Fibroblast of upper back skin (primary cell): ENCODE data around the gene CHD9.

Source experiments
- DNase-seq: peaks from one replicate; pipeline ENCODE4 v3.0.0-alpha.2; 2013

The CHD9 gene

DNA sequence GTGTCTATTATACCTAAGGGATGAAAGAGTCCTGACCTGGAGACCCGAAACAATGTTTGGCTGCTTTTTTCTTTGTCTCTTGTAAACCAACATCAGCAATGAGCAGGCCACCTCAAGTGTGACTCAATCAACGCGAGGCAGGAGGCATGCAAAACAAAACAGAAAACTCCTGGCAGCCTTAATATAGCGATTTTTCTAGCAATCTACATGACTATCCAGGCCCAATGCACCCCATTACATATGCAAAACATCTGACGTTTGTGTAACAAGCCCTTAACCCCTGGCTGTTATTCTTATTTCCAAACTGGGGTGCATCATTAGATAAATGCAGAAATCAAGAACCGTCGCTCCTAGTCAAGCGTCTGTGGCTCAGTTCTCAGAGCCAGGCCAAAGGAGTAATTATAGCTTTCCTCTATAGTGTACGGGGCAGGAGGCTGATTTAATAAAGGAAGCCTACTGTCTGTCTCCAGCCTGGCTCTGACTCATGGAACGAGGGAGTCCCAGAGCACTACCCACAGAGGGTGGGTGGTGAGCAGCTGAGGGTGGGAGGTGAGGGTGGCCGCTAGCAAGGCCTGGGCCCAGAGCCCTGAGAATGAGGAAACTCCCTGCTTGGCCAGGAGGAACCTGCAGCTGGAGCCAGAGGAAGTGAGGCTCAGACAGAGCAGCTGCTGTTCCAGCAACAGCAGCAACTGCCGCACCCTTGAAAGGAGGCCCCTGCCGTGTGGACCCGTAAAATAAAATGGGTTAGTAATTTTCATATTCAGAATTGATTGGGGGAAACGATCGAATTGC is 43.9 kb downstream of the CHD9 start:
- DNase-seq: peak; percentile 95

DNA sequence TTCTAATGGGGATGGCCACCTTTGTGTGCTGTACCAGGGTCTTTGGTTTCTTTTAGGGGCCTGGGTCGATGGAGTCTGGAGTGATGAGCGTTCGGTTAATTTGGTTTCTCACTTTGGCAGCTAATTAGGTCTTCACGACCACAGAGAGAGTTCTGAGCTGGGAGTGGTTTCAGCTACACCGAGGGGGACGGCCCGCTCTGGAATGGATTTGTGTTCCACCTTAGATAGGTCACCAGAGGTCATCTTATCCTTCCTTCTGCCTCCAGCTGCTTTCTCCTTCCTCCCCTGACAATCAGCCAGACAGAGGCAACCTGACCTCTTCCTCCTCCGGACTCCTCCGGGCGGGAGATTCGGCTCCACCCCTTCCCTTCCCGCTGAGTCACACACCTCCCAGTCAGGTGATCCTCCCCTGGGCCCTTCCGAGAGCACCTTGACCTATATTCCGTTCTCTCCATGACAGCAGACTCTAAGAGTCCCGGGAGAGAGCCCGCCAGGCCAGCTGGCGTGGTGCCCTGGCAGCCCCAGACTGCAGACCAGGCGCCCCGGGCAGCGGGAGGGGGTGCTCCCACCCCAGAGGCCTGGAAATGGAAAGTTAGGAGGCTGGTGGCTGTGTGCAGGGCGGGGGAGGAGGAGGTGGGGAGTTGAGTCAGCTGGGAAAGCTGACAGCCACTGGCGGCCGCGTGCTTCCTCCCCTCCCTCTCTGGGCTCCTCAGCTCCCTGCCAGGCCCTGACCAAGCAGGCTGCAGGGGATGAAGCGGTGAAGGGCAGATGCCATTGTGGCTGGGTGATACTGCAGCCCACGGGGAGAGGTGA is 44.7 kb downstream of the CHD9 start:
- DNase-seq: peak; percentile 90

DNA sequence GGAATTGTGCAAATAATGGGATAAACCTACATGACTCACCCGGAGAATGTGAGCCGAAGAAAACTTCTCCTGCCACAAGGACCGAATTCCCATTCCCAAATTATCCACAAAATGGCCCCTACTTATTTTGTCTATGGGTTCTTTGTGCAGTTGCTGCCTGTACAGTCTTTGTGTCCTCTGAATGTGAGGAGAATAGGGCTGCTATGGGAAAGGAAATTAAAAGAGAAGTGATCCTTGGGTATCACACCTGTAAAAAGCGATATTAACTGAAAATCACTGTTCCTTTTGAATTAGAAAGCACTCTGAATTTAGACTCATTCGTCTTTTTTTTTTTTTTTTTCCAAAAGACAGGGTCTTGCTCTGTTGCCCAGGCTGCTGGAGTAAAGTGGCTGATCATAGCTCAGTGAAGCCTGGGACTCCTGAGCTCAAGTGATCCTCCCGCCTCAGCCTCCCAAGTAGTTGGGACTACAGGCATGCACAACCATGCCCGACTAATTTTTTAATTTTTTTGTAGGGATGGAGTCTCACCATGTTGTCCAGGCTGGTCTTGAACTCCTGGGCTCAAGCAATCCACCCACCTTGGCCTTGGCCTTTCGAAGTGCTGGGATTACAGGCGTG is 45.4 kb downstream of the CHD9 start:
- DNase-seq: no peak

DNA sequence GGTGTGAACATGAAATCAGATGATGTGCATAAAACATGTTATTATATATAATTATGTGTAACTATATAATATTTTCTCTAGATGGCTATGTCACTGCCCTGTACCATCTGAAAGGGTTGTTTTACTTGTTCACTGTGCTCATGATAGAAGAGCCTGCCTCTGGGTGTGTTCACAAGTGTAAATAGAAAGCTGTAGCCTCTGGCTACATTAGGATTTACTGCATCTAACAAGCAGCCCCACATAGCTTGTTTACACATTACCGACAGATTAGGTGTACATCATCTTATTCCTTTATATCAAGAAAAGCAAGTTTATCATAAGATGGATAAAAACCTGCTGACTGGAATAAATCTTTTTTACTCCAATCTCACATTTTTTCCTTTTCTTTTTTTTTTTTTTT is 46.1 kb downstream of the CHD9 start:
- DNase-seq: no peak

DNA sequence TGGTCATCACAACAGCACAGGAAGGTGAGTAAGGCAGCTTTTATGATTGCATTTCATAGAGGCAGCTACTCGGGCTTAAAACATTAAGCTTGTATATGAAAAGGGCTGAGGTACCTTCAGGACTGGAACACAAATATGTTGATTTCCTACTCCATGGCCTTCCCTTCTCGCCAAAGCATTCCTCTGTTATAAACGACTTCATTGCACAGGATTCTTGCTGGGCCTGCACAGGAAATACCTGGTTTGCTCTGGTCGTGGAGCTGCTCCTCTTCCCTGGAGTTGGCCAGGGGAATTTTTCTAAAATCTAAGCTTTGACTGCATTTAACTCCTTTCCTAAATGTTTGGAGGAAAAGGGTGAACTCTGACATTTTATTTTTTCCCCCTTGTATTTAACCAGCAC is 49.0 kb downstream of the CHD9 start:
- DNase-seq: peak; percentile 36

DNA sequence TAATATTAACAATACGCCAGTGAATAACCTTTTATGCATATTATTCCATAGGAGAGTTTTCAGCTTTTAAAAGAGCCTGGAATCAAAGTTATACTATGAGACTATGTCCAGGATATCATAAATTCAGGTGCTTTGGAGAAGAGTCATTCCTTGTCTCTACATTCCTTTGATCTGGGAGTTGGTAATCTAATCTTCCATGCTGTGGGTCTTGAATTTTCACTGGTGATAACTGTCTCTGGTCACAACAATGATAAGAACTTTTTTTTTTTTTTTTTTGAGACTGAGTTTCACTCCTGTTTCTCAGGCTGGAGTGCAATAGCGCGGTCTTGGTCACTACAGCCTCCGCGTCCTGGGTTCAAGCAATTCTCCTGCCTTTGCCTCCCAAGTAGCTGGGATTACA is 50.8 kb downstream of the CHD9 start:
- no peak for DNase-seq

DNA sequence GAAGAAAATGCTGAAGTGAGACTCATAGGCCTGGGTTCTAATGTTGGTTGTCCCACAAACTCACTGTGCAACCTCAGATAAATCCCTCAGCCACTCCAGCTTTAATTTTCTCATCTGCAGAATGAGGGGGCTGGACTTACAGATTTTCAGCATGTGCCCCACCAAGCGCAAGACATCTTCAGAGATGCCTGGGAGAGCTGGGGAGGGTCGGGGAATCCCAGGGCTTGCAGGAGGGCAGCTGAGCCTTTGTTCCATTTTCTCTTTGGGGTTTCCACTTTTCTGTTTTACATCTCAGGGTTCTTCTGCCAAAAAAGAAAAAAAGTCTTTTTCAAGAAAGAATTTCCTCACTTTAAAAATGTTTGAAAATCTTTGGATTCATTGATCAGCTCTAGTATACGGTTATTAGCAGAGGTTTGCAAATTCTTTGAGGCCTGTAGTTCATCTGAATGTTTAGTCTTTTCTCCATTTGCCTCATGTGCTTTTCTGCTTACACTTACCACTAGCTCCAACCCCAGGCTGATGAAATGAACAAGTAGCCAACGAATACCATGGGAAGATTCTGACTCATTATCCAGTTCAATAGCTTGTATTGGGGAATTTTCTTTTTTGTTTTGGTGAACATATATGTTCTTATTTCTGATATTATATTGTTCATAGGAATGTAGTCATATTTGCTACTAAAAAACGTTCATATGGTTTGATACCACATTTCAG is 56.4 kb downstream of the CHD9 start:
- peak; percentile 50 for DNase-seq

DNA sequence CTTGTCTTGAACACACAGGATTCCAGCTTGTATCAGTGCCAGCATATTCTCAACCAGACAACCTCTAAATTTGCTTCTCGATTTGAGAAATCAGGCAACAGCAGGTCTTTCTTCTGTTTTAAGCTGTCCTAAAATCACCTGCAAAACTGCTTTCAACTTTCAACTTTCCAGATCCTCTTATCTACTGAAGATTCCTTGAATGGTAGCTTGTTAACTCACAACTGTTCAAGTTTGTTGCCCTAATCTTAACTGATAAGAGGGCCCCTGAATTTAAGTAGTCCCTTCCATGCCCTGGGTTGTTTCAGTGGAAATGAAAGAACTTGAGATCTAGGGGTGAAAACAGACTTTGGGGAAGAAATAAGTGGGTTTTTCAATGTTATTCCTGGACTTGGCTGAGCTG is 57.2 kb downstream of the CHD9 start:
- DNase-seq: no peak

DNA sequence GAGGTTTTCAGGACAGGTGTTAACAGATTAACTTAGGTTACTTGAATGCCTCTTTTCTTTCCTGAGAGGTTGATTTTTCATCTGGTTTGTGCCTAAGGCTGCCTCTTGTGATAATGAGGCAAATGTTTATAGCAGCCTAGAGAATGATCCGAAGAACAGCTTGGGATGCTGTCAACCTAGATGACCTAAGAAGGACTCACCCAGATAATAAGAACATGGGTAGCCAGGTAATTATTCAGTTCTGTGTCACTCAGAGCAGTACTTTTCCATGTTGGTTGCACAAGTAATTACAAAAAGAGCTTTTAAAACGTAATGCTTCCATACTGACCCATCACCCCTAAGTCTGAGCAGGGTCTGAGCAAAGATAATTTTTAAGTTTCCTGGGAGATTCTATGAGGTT is 60.3 kb downstream of the CHD9 start:
- no peak for DNase-seq

DNA sequence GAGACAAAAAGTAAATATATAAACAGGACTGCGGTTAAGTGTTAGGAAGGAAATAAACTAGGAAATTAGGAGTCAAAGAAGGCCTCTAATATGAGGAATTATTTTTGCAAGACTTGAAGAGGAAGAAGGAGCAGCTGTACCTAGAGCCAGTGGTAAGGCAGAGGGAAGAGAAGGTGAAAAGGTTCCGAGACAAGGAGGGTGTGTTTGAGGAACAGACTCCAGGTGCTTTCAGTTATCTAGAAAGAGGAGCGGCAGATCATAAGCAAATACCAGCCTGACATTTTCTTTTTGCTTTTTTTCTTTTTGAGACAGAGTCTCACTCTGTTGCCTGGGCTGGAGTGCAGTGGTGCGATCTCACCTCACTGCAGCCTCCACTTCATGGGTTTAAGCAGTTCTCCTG is 61.0 kb downstream of the CHD9 start:
- no peak for DNase-seq

DNA sequence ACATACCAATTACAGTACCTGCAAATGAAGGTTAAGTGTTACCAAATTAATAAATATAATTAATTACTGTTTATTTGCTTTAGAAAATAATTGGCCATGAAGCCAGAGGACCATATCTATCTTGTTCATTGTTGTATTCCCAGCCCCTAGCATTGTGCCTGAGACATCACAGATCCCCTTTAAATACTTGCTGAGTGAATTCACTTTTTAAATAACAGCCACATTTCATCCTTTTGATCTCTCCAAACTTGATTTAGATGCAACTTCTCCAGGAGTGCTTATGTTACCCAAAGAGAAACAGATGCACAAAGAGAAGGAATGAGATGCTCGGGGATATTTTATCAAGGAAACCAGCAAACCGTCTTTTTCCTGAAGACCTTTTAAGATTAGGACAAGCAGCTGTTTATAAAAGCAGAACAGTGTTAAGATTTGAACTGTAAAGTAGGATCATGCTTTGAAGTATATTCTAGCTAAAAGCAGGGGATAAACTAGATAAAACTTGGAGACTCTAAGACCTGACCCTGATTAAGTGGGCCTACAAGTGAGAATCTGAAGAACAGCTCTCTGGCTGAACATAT is 66.3 kb downstream of the CHD9 start:
- DNase-seq: no peak

DNA sequence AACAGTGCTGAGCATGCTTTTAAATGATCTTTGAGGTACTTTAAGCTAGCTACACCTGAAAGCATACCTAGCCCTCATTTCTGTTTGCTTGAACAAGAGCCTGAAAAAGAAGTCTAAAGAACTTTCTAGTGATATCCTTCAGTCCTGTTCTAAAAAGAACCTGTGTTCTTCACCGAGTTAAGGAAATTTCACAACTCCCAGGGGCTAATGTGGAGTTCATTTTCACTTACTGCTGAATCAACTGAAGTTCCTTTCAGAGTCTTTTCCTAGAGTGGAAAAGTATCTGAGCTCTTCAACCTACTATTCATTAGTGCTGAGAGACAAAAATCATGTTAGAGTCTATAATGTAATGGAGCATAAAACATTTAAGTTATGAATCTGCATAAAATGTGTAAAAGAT is 66.9 kb downstream of the CHD9 start:
- no peak for DNase-seq

DNA sequence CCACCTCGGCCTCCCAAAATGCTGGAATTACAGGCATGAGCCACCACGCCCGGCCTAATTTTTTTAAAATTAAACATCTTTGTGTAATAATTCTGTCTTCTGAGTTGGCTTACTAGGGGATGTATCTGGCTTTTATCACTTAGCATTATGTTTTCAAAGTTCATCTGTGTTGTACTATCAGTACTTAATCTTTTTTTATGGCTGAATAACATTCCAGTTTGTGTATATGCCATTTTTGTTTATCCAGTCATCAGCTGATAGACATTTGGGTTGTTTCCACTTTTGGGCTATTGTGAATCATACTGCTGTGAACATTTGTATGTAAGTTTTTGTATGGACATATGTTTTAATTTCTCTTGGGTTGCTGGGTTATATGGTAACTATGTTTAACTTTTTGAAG is 69.0 kb downstream of the CHD9 start:
- peak; percentile 47 for DNase-seq

DNA sequence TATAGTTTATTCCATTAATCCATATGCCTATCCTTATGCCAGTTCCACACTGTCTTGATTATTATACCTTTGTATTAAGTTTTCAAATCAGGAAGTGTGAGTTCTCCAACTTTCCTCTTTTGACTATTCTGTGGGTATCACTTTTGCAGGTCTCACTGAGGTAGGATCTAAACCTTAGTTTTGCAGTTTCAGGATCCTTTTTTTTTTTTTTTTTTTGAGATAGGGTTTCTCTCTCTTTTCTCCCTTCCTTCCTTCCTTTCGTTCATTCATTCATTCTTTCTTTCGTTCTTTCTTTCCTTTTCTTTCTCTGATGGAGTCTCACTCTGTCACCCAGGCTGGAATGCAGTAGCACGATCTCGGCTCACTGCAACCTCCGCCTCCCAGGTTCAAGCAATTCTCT is 71.6 kb downstream of the CHD9 start:
- no peak for DNase-seq

DNA sequence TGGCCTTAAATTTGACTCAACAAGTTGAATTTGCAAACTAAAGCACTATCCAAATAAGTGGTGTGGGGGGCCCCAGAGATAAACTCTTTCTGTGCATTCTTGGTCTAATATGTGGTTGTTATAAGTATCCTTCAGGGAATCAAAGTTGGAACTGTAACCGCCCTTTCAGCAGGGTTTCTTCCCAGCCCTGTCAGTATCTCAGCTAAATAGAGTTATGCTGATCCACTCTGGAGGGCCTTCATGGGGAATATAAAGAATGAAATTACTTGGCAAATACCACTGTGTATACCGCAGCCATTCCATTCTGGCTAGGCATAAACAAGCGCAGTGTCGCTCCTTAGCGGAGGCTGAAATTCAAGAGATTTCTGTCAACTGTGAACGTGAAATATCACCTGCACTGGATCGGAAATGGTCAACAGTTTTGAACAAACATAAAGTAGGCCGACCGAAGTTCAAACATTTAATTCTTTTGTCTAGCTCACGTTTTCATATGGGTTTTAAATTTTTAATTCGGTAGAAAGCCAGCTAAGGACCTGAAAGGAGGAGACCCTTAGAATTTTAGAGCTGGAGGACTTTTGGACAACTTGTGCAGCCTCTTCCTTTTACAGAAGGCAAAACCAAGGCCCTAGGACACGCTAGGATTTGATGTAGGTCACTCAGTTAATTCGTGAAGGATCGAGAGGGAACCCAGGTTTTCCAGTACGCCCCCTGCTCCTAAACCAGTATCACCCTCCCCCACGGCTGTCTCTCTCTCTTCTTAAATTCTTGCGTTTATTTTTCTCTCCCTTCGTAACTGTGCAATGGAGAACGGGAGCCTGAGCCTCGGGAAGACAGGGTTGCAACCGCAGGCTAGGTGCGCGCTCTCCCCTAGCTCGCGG is 74.7 kb downstream of the CHD9 start:
- peak; percentile 91 for DNase-seq

DNA sequence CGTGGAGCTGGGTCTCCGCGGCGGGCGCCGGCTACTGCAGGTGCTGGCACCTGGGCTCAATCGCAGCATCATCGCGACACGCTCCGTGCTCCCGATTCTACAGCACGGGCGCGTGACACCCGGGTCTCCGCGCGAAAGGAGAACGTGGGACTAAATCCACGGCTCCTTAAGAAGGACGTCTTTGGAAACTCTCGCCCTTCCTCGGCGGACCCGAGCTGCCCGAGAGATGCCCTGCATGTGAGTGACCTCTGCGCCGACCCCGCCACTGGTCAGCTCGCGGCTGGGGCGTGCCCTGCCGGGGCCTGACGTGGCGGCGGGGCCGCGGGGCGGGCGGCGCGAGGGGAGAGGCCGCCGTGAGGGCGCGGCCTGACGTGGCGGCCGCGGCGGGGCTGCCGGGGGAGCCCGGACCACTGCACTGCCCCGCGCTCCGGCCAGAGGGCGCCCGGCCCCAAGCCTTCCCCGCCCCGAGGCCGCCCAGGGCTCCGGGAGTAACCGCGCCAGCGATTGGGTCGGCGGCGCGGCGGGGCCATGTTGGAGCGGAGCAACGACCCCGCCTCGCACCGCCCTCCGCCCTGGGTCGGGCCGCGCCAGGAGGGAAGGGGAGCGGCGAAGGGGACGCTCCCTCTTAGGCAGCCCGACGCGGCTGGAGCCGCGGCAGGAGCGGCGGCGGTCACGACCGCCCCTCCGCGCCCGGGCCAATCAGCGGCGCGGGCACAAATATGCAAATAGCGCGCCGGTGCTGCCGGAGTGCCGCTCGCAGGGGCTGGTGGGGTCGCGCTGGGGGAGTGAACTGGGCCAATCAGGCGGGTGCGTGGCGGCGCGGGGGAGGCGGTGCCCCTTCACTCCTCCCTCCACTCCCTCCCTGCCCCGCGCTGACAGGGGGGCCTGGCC is 75.6 kb downstream of the CHD9 start:
- DNase-seq: peak; percentile 96

DNA sequence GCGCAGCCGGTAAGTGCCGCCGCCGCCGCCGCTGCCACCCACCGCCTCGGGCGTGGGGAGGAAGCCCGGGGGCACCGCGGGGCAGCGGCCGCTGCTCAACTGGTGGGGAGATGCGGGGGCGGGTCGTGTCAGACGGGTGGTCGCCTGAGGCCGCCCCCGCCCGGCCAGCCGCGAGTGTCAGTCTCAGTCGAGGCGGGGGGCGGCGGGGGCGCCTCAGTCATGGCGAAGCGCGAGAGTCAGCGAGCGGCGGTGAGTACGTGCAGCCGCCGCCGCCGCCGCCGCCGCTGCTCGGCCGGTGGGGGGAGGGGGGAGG is 76.2 kb downstream of the CHD9 start:
- DNase-seq: no peak

DNA sequence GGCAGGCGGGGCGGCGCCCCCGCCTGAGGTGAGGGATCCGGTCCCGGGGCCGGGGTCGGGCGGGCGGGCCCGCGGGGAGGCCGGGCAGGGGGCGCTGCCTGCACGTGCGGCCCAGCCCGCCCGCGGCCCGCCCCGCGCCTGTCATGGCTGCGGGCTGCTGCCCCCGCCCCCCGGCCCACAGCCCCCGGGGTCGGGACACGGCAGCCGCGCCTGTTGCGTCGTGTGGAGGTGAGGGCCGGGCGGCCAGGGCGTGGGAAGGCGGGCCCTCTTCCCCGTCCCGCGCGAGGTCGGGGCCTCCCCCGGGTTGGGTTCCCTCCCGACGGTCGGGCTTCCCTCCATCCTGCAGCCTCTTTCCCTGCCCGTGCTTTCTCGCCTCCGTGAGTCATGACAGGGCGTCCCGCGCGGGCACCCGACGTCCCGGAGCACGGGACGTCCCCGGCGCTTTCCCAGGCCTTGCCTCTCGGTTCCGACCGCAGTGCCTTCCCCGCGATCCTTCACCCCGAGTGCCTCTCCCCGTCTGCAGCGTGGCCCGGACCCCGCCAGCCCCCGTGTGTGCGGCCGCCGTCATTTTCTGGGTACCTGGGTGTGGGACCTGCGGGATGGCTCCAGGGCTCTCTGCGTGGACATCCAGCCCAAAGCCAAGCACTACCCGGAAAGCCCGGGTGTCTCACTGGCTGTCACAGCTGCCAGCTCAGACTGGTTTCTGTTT is 76.7 kb downstream of the CHD9 start:
- peak; percentile 27 for DNase-seq

DNA sequence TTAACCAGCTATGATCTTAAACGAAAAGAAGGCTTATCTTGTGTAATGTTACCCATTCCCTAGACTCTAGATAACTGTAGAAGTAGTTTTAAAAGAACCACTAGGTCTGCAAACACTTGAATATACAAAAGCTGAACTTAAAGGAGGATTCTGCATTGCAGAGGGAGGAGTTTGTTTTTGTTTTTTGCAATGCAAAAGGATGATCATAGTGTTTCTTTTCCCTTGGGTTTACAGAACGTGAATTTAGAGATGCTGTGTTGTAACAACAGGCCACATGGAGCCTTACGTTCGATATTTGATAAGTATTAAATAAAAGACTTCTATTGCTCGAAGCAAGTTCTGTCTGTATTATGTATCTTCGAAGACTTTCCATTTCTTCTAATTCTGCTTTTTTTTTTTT is 77.6 kb downstream of the CHD9 start:
- no peak for DNase-seq

DNA sequence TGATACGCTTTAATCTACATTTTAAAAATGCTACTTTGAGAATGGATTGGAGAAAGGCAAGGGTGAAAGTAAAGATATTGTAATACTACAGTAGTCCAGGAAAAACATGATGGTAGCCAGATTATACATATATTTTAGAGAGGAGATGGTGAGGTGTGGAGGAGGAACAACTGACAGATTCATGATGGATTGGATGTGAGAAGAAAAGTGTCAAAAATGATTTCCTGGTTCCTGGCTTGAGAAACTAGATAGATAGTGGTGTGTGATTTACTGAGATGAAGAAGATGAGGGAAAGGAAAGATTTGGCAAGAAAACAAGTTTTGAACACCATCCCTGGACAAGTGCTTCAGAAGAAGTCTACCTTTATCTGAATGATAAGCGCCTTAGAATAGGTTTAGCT is 80.5 kb downstream of the CHD9 start:
- DNase-seq: no peak
